ENCODE results near the gene BCAN. TPM values are rescaled to one million over a fixed set of nuclear protein-coding genes. Genes with fewer than 3 reads are reported as not detected.

BCAN gene
- total RNA-seq, 1 experiment from 2014 or later = 0.37 TPM

GRCh38 chr1:156657741-156658319 lies 15.9 kb downstream of the BCAN start:
- Mint-ChIP-seq H3K4me3 (ENCODE audit: unreplicated experiment) (peak overlapping the region; percentile 30), H3K27ac (ENCODE audit: low read depth, unreplicated experiment) (no peak overlapping the region), H3K27me3 (ENCODE audit: insufficient read depth, unreplicated experiment) (no peaks in the 10 kb centered on the region), H3K36me3 (ENCODE audit: insufficient read depth, unreplicated experiment) (peaks cover 18% of the 10 kb centered on the region), H3K4me1 (ENCODE audit: insufficient read depth, unreplicated experiment) (peaks cover 41% of the 10 kb centered on the region), H3K9me3 (ENCODE audit: unreplicated experiment) (no peaks in the 10 kb centered on the region)
- POLR2A ChIA-PET = interaction anchor here (0.6 to 0.7 kb wide), 3 partner anchors 63 to 113 kb away, joined by 3 read pairs; no protein-coding TSS in a partner anchor
- CTCF ChIA-PET = interaction anchor here (0.5 to 13.0 kb wide), 45 partner anchors 8 to 305 kb away, joined by 3 to 552 read pairs (median 5); partner anchors contain the start of genes BCAN, CRABP2, GPATCH4 and HAPLN2
- no peak for TF ChIP-seq CTCF (IDR thresholded peaks at IDR 0.05; ENCODE audit: unreplicated experiment)
- BruUV-seq (replicated peaks) = no TSS peak
- intact Hi-C loops (cut with micrococcal nuclease) = loop anchor here (1.0 kb wide), 1 partner anchor 31 kb away; no protein-coding TSS in a partner anchor
- DNase-seq (ENCODE audit: unreplicated experiment) = no peak

DNA sequence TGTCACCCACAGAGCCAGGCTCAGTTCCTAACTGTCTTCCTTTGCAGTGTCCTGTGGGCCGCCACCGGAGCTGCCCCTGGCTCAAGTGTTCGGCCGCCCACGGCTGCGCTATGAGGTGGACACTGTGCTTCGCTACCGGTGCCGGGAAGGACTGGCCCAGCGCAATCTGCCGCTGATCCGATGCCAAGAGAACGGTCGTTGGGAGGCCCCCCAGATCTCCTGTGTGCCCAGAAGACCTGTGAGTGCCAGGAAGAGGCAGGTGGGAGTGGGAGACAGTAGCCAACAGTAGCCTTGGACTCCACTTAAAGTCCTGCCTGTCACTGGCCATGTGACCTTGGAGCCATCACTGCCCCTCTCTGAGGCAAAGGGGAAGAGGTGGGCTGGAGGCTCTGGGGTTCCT lies 16.6 kb downstream of the BCAN start:
- peak overlapping the region; percentile 87 for H3K4me3 Mint-ChIP-seq (ENCODE audit: unreplicated experiment)
- CTCF ChIA-PET = interaction anchor here (0.5 to 13.0 kb wide), 39 partner anchors 8 to 562 kb away, joined by 3 to 552 read pairs (median 5); partner anchors contain the start of genes BCAN, CRABP2, GPATCH4 and HAPLN2
- peaks cover 47% of the 10 kb centered on the region for H3K4me1 Mint-ChIP-seq (ENCODE audit: insufficient read depth, unreplicated experiment)
- H3K36me3 Mint-ChIP-seq (ENCODE audit: insufficient read depth, unreplicated experiment) = peaks cover 18% of the 10 kb centered on the region
- intact Hi-C loops (cut with micrococcal nuclease) = no loop called here
- BruUV-seq (replicated peaks) = no TSS peak
- no peaks in the 10 kb centered on the region for H3K27me3 Mint-ChIP-seq (ENCODE audit: insufficient read depth, unreplicated experiment)
- POLR2A ChIA-PET = interaction anchor here (1.1 kb wide), 1 partner anchor 65 kb away, joined by 3 read pairs; no protein-coding TSS in a partner anchor
- no peak overlapping the region for H3K27ac Mint-ChIP-seq (ENCODE audit: low read depth, unreplicated experiment)
- TF ChIP-seq CTCF (IDR thresholded peaks at IDR 0.05; ENCODE audit: unreplicated experiment) = no peak
- H3K9me3 Mint-ChIP-seq (ENCODE audit: unreplicated experiment) = no peaks in the 10 kb centered on the region
- DNase-seq (ENCODE audit: unreplicated experiment) = no peak

DNA sequence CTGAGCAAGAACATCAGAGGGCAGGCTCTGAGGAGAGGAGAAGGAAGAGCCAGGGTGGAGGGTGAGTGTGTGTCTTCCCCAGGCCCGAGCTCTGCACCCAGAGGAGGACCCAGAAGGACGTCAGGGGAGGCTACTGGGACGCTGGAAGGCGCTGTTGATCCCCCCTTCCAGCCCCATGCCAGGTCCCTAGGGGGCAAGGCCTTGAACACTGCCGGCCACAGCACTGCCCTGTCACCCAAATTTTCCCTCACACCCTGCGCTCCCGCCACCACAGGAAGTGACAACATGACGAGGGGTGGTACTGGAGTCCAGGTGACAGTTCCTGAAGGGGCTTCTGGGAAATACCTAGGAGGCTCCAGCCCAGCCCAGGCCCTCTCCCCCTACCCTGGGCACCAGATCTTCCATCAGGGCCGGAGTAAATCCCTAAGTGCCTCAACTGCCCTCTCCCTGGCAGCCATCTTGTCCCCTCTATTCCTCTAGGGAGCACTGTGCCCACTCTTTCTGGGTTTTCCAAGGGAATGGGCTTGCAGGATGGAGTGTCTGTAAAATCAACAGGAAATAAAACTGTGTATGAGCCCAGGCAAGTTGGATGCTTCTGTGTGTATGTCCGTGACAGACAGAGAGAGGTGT lies 17.1 kb downstream of the BCAN start:
- H3K36me3 Mint-ChIP-seq (ENCODE audit: insufficient read depth, unreplicated experiment) = peaks cover 18% of the 10 kb centered on the region
- peak overlapping the region; percentile 87 for H3K4me3 Mint-ChIP-seq (ENCODE audit: unreplicated experiment)
- ChIA-PET CTCF (interaction anchor here (0.6 to 13.0 kb wide), 52 partner anchors 9 to 619 kb away, joined by 3 to 552 read pairs (median 5); partner anchors contain the start of genes BCAN, CRABP2, GPATCH4 and HAPLN2), POLR2A (interaction anchor here (0.7 to 3.6 kb wide), 7 partner anchors 11 to 68 kb away, joined by 3 to 58 read pairs (median 8); partner anchors contain the start of genes ISG20L2, METTL25B and NES)
- TF ChIP-seq CTCF (IDR thresholded peaks at IDR 0.05; ENCODE audit: unreplicated experiment) = no peak
- no TSS peak for BruUV-seq (replicated peaks)
- DNase-seq (ENCODE audit: unreplicated experiment) = no peak
- no peaks in the 10 kb centered on the region for H3K9me3 Mint-ChIP-seq (ENCODE audit: unreplicated experiment)
- no peaks in the 10 kb centered on the region for H3K27me3 Mint-ChIP-seq (ENCODE audit: insufficient read depth, unreplicated experiment)
- intact Hi-C loops (cut with micrococcal nuclease) = no loop called here
- peaks cover 49% of the 10 kb centered on the region for H3K4me1 Mint-ChIP-seq (ENCODE audit: insufficient read depth, unreplicated experiment)
- H3K27ac Mint-ChIP-seq (ENCODE audit: low read depth, unreplicated experiment) = peak overlapping the region; percentile 83

DNA sequence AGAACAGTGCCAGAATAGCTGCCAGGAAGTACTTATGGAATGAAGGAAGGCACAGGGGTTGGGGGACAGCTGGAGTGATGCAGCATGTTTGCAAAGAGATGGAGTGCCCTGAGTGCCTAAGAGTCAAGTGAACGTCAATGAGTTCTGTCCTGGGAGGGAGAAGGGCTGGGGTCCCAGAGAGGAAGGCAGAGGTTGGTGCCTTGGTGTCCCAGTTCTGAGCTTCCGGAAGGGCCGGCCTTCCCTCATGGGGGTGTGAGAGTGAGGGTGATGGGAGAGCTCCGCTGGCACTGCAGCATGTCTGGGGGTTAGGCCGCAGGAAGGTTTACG lies 17.7 kb downstream of the BCAN start:
- DNase-seq (ENCODE audit: unreplicated experiment) = no peak
- Mint-ChIP-seq H3K4me1 (ENCODE audit: insufficient read depth, unreplicated experiment) (peaks cover 49% of the 10 kb centered on the region), H3K27me3 (ENCODE audit: insufficient read depth, unreplicated experiment) (no peaks in the 10 kb centered on the region), H3K9me3 (ENCODE audit: unreplicated experiment) (no peaks in the 10 kb centered on the region), H3K36me3 (ENCODE audit: insufficient read depth, unreplicated experiment) (peaks cover 18% of the 10 kb centered on the region), H3K4me3 (ENCODE audit: unreplicated experiment) (peak overlapping the region; percentile 87), H3K27ac (ENCODE audit: low read depth, unreplicated experiment) (peak overlapping the region; percentile 83)
- no peak for TF ChIP-seq CTCF (IDR thresholded peaks at IDR 0.05; ENCODE audit: unreplicated experiment)
- intact Hi-C loops (cut with micrococcal nuclease) = no loop called here
- POLR2A ChIA-PET = interaction anchor here (0.7 to 3.6 kb wide), 8 partner anchors 11 to 67 kb away, joined by 3 to 58 read pairs (median 9); partner anchors contain the start of genes ISG20L2, METTL25B and NES
- CTCF ChIA-PET = interaction anchor here (0.6 to 13.0 kb wide), 49 partner anchors 10 to 1440 kb away, joined by 3 to 552 read pairs (median 5); partner anchors contain the start of genes BCAN, CRABP2, HAPLN2 and ISG20L2
- no TSS peak for BruUV-seq (replicated peaks)
